GM18508 (cell line): Measurements from ENCODE around the gene PLEKHM3.

ENCODE experiments used
- ATAC-seq: cut with Tn5 transposase; IDR thresholded peaks from one replicate; pipeline ENCODE4 v1.9.1; 2021; ENCODE audit warnings: moderate number of reproducible peaks; ENCODE audit not compliant: insufficient read depth, unreplicated experiment

PLEKHM3 gene

GRCh38 chr2:207896525-207897285 lies 128.6 kb downstream of the PLEKHM3 start:
- no peak for ATAC-seq

GRCh38 chr2:207895274-207895860 lies 130.0 kb downstream of the PLEKHM3 start:
- ATAC-seq, result no peak

- no peak for ATAC-seq
Observed at GRCh38 chr2:207892716-207893402, 132.5 kb downstream of the PLEKHM3 start.

GRCh38 chr2:207891086-207891844 lies 134.1 kb downstream of the PLEKHM3 start:
- no peak for ATAC-seq

- ATAC-seq, result no peak
Observed at GRCh38 chr2:207887500-207887899, 137.8 kb downstream of the PLEKHM3 start.

- no peak for ATAC-seq
Observed at GRCh38 chr2:207885010-207885409, 140.3 kb downstream of the PLEKHM3 start.

- ATAC-seq, result no peak
Observed at GRCh38 chr2:207884127-207884526, 141.2 kb downstream of the PLEKHM3 start.

GRCh38 chr2:207883002-207883780 lies 142.1 kb downstream of the PLEKHM3 start:
- no peak for ATAC-seq

GRCh38 chr2:207881902-207882301 lies 143.4 kb downstream of the PLEKHM3 start:
- no peak for ATAC-seq

GRCh38 chr2:207879536-207879935 lies 145.8 kb downstream of the PLEKHM3 start:
- ATAC-seq, result no peak

- ATAC-seq, result no peak
Observed at GRCh38 chr2:207876842-207877535, 148.3 kb downstream of the PLEKHM3 start.

GRCh38 chr2:207875473-207876212 lies 149.7 kb downstream of the PLEKHM3 start:
- ATAC-seq, result no peak

GRCh38 chr2:207873794-207874193 lies 151.5 kb downstream of the PLEKHM3 start:
- ATAC-seq, result peak; percentile 86

- ATAC-seq, result no peak
Observed at GRCh38 chr2:207871911-207872310, 153.4 kb downstream of the PLEKHM3 start.

- no peak for ATAC-seq
Observed at GRCh38 chr2:207871506-207871905, 153.8 kb downstream of the PLEKHM3 start.

GRCh38 chr2:207870814-207871213 lies 154.5 kb downstream of the PLEKHM3 start:
- ATAC-seq, result no peak

- peak; percentile 59 for ATAC-seq
Observed at GRCh38 chr2:207869784-207870778, 155.2 kb downstream of the PLEKHM3 start.
